Spleen (tissue), 7 donors: ENCODE results near the gene SOX5.

Source experiments
- POLR2AphosphoS5 ChIP-seq, 3 donors: sonication (generic); formaldehyde crosslinking; IDR thresholded peaks; one replicate each; pipeline ENCODE4 v1.5.1; 2017; ENCODE audit warnings: antibody characterized with exemption in 3 of 3
- TF ChIP-seq, protein P1 (sequence below), 11 experiments: fragments of 200-600 bp in 7 of 11; fragments of 450-650 bp in 4 of 11; sonication (generic) in 4 of 11; IDR thresholded peaks in 8 of 11; conservative IDR thresholded peaks in 3 of 11; 1 replicate in 7 of 11; 2 replicates in 4 of 11; pipeline versions ENCODE4 v1.4.0 to v1.8.0; 2016 to 2021; ENCODE audit warnings: antibody characterized with exemption in 11 of 11, inconsistent platforms in 4 of 11, mild to moderate bottlenecking in 1 of 11
- donor health status: DM: no; HTN: no; CAD: no; lungs with moderate emphysema.
- donor health status: DM: no; HTN: no; CAD: no.
- donor health status: DM: no; HTN: no; CAD: no.

DNA sequence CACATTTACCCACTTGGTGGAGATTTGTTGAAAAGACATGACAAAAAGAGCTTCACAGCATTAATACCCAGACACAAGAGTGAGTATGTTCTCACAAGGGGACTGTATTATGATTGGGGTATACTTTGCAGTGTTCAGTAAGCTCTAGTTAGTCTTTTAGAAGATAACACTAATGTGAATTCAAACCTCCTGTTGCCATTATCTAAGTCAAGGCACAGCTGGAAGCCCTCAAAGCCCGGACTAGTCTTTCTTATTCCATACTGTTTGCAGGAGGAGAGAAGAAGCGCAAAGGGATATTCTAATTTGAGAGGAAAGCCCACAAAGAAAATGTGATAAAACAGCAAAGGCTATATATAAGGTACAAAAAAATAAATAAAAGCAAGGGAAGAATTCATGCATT lies 445.9 kb downstream of the SOX5 start:
- no peak for TF ChIP-seq POLR2AphosphoS5 (IDR thresholded peaks at IDR 0.05)
- TF ChIP-seq, protein P1, sequence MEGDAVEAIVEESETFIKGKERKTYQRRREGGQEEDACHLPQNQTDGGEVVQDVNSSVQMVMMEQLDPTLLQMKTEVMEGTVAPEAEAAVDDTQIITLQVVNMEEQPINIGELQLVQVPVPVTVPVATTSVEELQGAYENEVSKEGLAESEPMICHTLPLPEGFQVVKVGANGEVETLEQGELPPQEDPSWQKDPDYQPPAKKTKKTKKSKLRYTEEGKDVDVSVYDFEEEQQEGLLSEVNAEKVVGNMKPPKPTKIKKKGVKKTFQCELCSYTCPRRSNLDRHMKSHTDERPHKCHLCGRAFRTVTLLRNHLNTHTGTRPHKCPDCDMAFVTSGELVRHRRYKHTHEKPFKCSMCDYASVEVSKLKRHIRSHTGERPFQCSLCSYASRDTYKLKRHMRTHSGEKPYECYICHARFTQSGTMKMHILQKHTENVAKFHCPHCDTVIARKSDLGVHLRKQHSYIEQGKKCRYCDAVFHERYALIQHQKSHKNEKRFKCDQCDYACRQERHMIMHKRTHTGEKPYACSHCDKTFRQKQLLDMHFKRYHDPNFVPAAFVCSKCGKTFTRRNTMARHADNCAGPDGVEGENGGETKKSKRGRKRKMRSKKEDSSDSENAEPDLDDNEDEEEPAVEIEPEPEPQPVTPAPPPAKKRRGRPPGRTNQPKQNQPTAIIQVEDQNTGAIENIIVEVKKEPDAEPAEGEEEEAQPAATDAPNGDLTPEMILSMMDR (IDR thresholded peaks at IDR 0.05 in 8 of 11, conservative IDR thresholded peaks at IDR 0.05 in 3 of 11): no peak
